ENCODE measurements around the gene AFAP1L2. TPM values are rescaled to one million over a fixed set of nuclear protein-coding genes. Genes with fewer than 3 reads are reported as not detected.
A peak's percentile ranks its signal among the peaks of the same experiment; 100 is the strongest.

The AFAP1L2 gene
- total RNA-seq, 1 experiment from 2014 or later = 1.2 TPM

GRCh38 chr10:114246679-114247305, 157.5 kb downstream of the AFAP1L2 start:
- DNase-seq (ENCODE audit: low read depth) = peak; percentile 22

GRCh38 chr10:114245121-114245791, 159.0 kb downstream of the AFAP1L2 start:
- DNase-seq (ENCODE audit: low read depth) = peak; percentile 65

Small RNAs within 50 kb of the gene (small RNA-seq; reads per million reads assigned to genes)
- gene RN7SL384P = not detected

Other genes starting within 250 kb of the AFAP1L2 start
- gene CCDC186, start 230.3 kb downstream of the AFAP1L2 start, total RNA-seq (2014; rRNA removed; shearing (Covaris generic)) = 2.7 and 6.7 TPM in 2 replicates
- not detected in 2 replicates for gene TDRD1, start 225.1 kb downstream of the AFAP1L2 start, total RNA-seq (2014; rRNA removed; shearing (Covaris generic))
- gene VWA2, start 165.2 kb downstream of the AFAP1L2 start, total RNA-seq (2014; rRNA removed; shearing (Covaris generic)) = not detected in 2 replicates